ENCODE data around the gene BEST2. TPM values are rescaled to one million over a fixed set of nuclear protein-coding genes. Genes with fewer than 3 reads are reported as not detected.
A peak's percentile ranks its signal among the peaks of the same experiment; 100 is the strongest.

The BEST2 gene
- total and polyA plus RNA-seq, 2 of the 4 experiments (the other 2 are of a cell fraction), result not detected

GRCh38 chr19:12703046-12703445, 48.5 kb upstream of the BEST2 start:
- Histone ChIP-seq H3K9me1 (ENCODE audit: insufficient read depth, low read length) (no peaks in the 10 kb centered on the region), H3K4me2 (ENCODE audit: low read depth, low read length) (no peak overlapping the region), H3K9me3 (ENCODE audit: control insufficient read depth, insufficient read depth, low read length) (no peaks in the 10 kb centered on the region), H3K14ac (replicated peaks; ENCODE audit: low read depth, low read length) (no peak overlapping the region), H4K20me1 (ENCODE audit: insufficient read depth, low read length) (peaks cover 14% of the 10 kb centered on the region), H2AK5ac (ENCODE audit: low read depth, low read length) (no peak overlapping the region), H3K27ac (ENCODE audit: insufficient read depth, low read length) (no peak overlapping the region), H3K4ac (ENCODE audit: low read depth, low read length) (no peak overlapping the region), H3K27me3 (ENCODE audit: control insufficient read depth, insufficient read depth, low read length) (no peaks in the 10 kb centered on the region), H3K79me1 (ENCODE audit: low read depth in 1 of 2, low read length in 2 of 2) (peaks cover 5 to 18% of the 10 kb centered on the region in 2 experiments), H2BK5ac (ENCODE audit: low read depth, low read length, poor library complexity, severe bottlenecking) (no peak overlapping the region), H2BK20ac (ENCODE audit: low read depth, low read length) (no peak overlapping the region), H3K9ac (ENCODE audit: low read depth, low read length) (no peak overlapping the region), H3K4me3 (ENCODE audit: insufficient read depth, low read depth, low read length) (no peak overlapping the region), H2BK15ac (ENCODE audit: low read depth, low read length) (no peak overlapping the region), H3K18ac (ENCODE audit: low read depth, low read length) (no peak overlapping the region), H4K91ac (ENCODE audit: insufficient read depth, low read depth, low read length) (no peak overlapping the region), H3K4me1 (ENCODE audit: control insufficient read depth, insufficient read depth, low read length) (no peaks in the 10 kb centered on the region), H2BK120ac (ENCODE audit: low read depth, low read length) (no peak overlapping the region), H3K36me3 (ENCODE audit: control insufficient read depth, insufficient read depth, low read length) (peaks cover 75% of the 10 kb centered on the region), H2AK9ac (replicated peaks; ENCODE audit: low read depth, low read length, poor library complexity) (no peak overlapping the region), H4K5ac (ENCODE audit: low read depth, low read length) (no peak overlapping the region), H3K23ac (ENCODE audit: low read depth, low read length) (no peak overlapping the region), H2AFZ (replicated peaks; ENCODE audit: low read length, poor library complexity) (no peak overlapping the region), H3K56ac (ENCODE audit: extremely low read depth, insufficient read depth, low read length) (no peak overlapping the region), H4K8ac (ENCODE audit: low read depth in 2 of 2, low read length in 2 of 2) (no peak overlapping the region)
- no TSS peak for BruUV-seq (replicated peaks)
- 73% methylated on average over 5 of the region's 9 CpGs; no CpG with 5 or more reads in 1 of the 2 experiments for WGBS, 2 experiments (ENCODE audit: extremely low coverage in 2 of 2, insufficient read length in 1 of 2)
- ChIA-PET POLR2A (ENCODE audit: unreplicated experiment) (no interaction called here), CTCF (no interaction called here)
- dilution Hi-C loops (cut with HindIII; ENCODE audit: low sequenced_read_pairs, unreplicated experiment) (no loop called here), intact Hi-C loops (cut with micrococcal nuclease) (no loop called here), in situ Hi-C loops (cut with MboI; ENCODE audit: low sequenced_read_pairs) (no loop called here)
- DNase-seq, result peak; percentile 43
- ATAC-seq (ENCODE audit: low read depth), result peak; percentile 79
- TF ChIP-seq SMC3 (IDR thresholded peaks at IDR 0.05; ENCODE audit: low read depth, low read length) (no peak), CTCF (conservative IDR thresholded peaks at IDR 0.05; ENCODE audit: low read depth, low read length) (no peak), CEBPB (IDR thresholded peaks at IDR 0.05; ENCODE audit: low read depth, low read length) (no peak), FOS (IDR thresholded peaks at IDR 0.05; ENCODE audit: low read depth, low read length) (no peak), RFX5 (IDR thresholded peaks at IDR 0.05; ENCODE audit: low read depth, low read length) (no peak), RAD21 (IDR thresholded peaks at IDR 0.05; ENCODE audit: low read length) (no peak), MXI1 (IDR thresholded peaks at IDR 0.05; ENCODE audit: borderline replicate concordance, low read depth, low read length) (no peak)
